ENCODE measurements around the gene USP49.

- TF ChIP-seq CTCF (IDR thresholded peaks at IDR 0.05; ENCODE audit: borderline replicate concordance, extremely low read depth, low read length, poor library complexity, severe bottlenecking) (no peak), EZH2 (IDR thresholded peaks at IDR 0.05; ENCODE audit: borderline replicate concordance, low read depth, low read length, severe bottlenecking) (no peak)
Observed at GRCh38 chr6:41755895-41756294, 139.3 kb downstream of the USP49 start.

All from DND-41 (cell line).